Measurements from ENCODE around the gene GULP1.

The GULP1 gene

DNA sequence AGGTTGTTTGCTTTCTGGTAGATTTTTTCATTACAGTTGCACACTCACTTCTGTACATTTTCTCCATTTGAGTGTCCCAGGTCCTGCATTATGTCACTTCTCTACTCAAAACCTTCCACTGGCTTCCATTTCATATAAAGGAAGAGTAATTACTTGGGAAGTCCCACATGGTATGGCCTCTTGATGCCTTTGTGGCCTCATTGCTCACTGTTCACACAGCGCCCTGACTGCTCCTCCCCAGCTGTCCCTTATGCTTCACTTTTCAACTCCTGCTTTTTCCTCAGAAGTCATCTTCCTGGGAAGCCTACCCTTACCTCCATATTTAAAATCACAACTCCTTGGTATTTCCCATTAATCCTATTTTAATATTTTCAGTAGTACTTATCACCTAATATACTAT is 24.7 kb downstream of the GULP1 start:
- Histone ChIP-seq H3K27me3 (ENCODE audit: insufficient read depth, low read length, poor library complexity) (no peaks in the 10 kb centered on the region), H4K20me1 (ENCODE audit: insufficient read depth, low read length) (no peaks in the 10 kb centered on the region), H3K9me3 (ENCODE audit: insufficient read depth, low read length, severe bottlenecking) (no peaks in the 10 kb centered on the region), H3K9ac (ENCODE audit: low read depth, low read length) (no peak overlapping the region), H3K4me2 (ENCODE audit: insufficient read depth, low read length) (no peak overlapping the region), H3K4me3 (ENCODE audit: low read depth in 1 of 2, low read length in 2 of 2) (no peak overlapping the region), H3K4me1 (ENCODE audit: insufficient read depth, low read length) (no peaks in the 10 kb centered on the region), H3K79me2 (ENCODE audit: insufficient read depth, low read length) (no peaks in the 10 kb centered on the region), H3K27ac (ENCODE audit: low read length) (no peak overlapping the region), H2AFZ (ENCODE audit: low read depth, low read length) (no peak overlapping the region), H3K36me3 (ENCODE audit: insufficient read depth, low read length) (no peaks in the 10 kb centered on the region)
- DNase-seq (no peak), ATAC-seq (ENCODE audit: insufficient read depth, low read depth) (no peak)
- no peak for TF ChIP-seq EZH2 (IDR thresholded peaks at IDR 0.05; ENCODE audit: borderline replicate concordance, low read depth, low read length, severe bottlenecking)

DNA sequence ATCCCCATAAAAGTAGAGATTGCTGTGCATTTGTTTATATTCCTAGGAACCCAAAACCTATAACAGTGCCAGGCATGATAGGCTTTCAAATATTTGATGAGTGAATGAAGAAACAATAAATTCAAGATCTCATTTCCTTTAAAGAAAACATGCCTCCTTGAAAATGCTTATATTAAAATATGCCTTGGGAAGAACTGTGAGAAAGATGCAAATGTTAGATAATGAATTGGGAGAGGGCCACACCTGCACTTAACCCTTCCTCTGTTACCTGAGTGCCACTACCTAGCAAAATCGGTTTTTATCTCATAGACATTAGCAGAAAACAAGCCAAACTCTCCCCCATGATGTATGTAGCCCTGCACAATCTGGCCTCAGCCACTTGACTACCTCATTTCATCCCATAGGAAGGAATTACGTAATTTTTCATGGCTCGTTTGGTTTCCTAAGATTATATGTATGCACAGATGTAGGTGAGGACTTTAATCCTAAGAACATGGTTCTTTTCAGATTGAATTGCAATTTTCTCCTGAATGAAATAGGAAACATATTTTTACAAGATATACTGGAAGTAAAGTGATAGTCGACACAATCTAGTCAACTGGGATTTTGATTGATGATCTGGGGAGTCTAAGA is 25.2 kb downstream of the GULP1 start:
- Histone ChIP-seq H3K27me3 (ENCODE audit: insufficient read depth, low read length, poor library complexity) (no peaks in the 10 kb centered on the region), H3K4me3 (ENCODE audit: low read depth in 1 of 2, low read length in 2 of 2) (no peak overlapping the region), H4K20me1 (ENCODE audit: insufficient read depth, low read length) (no peaks in the 10 kb centered on the region), H3K79me2 (ENCODE audit: insufficient read depth, low read length) (no peaks in the 10 kb centered on the region), H2AFZ (ENCODE audit: low read depth, low read length) (no peak overlapping the region), H3K4me1 (ENCODE audit: insufficient read depth, low read length) (no peaks in the 10 kb centered on the region), H3K36me3 (ENCODE audit: insufficient read depth, low read length) (no peaks in the 10 kb centered on the region), H3K9me3 (ENCODE audit: insufficient read depth, low read length, severe bottlenecking) (no peaks in the 10 kb centered on the region), H3K27ac (ENCODE audit: low read length) (no peak overlapping the region), H3K9ac (ENCODE audit: low read depth, low read length) (no peak overlapping the region), H3K4me2 (ENCODE audit: insufficient read depth, low read length) (no peak overlapping the region)
- TF ChIP-seq, protein P1, sequence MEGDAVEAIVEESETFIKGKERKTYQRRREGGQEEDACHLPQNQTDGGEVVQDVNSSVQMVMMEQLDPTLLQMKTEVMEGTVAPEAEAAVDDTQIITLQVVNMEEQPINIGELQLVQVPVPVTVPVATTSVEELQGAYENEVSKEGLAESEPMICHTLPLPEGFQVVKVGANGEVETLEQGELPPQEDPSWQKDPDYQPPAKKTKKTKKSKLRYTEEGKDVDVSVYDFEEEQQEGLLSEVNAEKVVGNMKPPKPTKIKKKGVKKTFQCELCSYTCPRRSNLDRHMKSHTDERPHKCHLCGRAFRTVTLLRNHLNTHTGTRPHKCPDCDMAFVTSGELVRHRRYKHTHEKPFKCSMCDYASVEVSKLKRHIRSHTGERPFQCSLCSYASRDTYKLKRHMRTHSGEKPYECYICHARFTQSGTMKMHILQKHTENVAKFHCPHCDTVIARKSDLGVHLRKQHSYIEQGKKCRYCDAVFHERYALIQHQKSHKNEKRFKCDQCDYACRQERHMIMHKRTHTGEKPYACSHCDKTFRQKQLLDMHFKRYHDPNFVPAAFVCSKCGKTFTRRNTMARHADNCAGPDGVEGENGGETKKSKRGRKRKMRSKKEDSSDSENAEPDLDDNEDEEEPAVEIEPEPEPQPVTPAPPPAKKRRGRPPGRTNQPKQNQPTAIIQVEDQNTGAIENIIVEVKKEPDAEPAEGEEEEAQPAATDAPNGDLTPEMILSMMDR (IDR thresholded peaks at IDR 0.05; ENCODE audit: borderline replicate concordance, extremely low read depth, low read length, poor library complexity, severe bottlenecking) = no peak
- no peak for TF ChIP-seq EZH2 (IDR thresholded peaks at IDR 0.05; ENCODE audit: borderline replicate concordance, low read depth, low read length, severe bottlenecking)
- no peak for DNase-seq
- no peak for ATAC-seq (ENCODE audit: insufficient read depth, low read depth)

DNA sequence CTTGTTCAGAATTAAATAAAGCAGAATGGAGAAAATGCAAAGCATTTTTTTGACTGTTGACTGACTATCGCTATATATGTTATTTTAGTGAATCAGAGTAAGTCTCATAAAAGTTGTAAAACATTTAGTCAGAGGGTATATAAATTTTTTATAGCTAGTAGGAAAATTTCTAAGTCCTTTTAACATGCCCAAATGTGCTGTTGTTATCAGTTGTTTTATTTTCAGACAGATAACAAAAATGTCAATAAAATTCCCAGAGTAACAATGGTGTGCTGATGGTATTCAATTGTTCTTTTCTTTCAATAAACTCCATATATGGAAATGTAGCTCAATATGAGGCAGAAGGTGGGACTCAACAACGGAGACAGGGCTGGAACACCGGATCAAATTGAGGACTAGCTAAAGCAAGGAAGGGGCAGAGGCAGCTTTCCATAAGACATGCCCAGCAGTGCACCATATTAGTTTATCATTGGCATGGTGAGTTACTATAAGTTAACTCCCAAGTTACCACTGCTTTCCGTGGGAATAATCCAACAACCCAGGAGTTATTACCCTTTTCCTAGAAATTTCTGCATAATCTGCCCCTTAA is 26.6 kb downstream of the GULP1 start:
- no peaks in the 10 kb centered on the region for H3K79me2 ChIP-seq (ENCODE audit: insufficient read depth, low read length)
- TF ChIP-seq, protein P1 (IDR thresholded peaks at IDR 0.05; ENCODE audit: borderline replicate concordance, extremely low read depth, low read length, poor library complexity, severe bottlenecking) = no peak
- TF ChIP-seq EZH2 (IDR thresholded peaks at IDR 0.05; ENCODE audit: borderline replicate concordance, low read depth, low read length, severe bottlenecking) = no peak

DNA sequence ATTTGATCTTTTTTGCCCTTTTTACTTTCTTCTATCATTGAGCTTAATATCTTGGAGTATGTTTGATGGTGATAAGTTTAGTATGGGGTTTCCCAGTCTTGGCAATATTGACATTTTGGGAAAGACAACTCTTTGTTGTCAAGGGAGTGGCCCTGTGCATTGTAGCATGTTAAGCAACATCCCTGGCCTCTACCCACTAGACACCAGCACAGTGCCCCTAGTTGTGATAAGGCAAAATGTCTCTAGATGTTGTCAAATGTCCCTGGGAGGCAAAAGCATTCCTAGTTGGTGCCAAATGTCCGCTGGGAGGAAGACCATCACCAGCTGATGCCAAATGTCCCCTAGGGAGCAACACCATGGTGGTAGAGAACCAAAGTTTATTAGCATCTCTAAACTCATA is 28.2 kb downstream of the GULP1 start:
- H3K9me3 ChIP-seq (ENCODE audit: insufficient read depth, low read length, severe bottlenecking) = no peaks in the 10 kb centered on the region
- no peak overlapping the region for H3K27ac ChIP-seq (ENCODE audit: low read length)
- no peak overlapping the region for H3K4me2 ChIP-seq (ENCODE audit: insufficient read depth, low read length)
- no peaks in the 10 kb centered on the region for H3K4me1 ChIP-seq (ENCODE audit: insufficient read depth, low read length)
- TF ChIP-seq, protein P1 (IDR thresholded peaks at IDR 0.05; ENCODE audit: borderline replicate concordance, extremely low read depth, low read length, poor library complexity, severe bottlenecking) = no peak
- no peak for TF ChIP-seq EZH2 (IDR thresholded peaks at IDR 0.05; ENCODE audit: borderline replicate concordance, low read depth, low read length, severe bottlenecking)
- no peak overlapping the region for H2AFZ ChIP-seq (ENCODE audit: low read depth, low read length)
- ATAC-seq (ENCODE audit: insufficient read depth, low read depth) (no peak), DNase-seq (no peak)
- H3K79me2 ChIP-seq (ENCODE audit: insufficient read depth, low read length) = no peaks in the 10 kb centered on the region
- no peak overlapping the region for H3K4me3 ChIP-seq (ENCODE audit: low read depth in 1 of 2, low read length in 2 of 2)
- no peaks in the 10 kb centered on the region for H3K36me3 ChIP-seq (ENCODE audit: insufficient read depth, low read length)
- no peaks in the 10 kb centered on the region for H3K27me3 ChIP-seq (ENCODE audit: insufficient read depth, low read length, poor library complexity)
- no peaks in the 10 kb centered on the region for H4K20me1 ChIP-seq (ENCODE audit: insufficient read depth, low read length)
- no peak overlapping the region for H3K9ac ChIP-seq (ENCODE audit: low read depth, low read length)

More for the DNA sequence above, 26.6 kb downstream of the GULP1 start:
- Histone ChIP-seq H3K4me1 (ENCODE audit: insufficient read depth, low read length) (no peaks in the 10 kb centered on the region), H3K36me3 (ENCODE audit: insufficient read depth, low read length) (no peaks in the 10 kb centered on the region), H3K27me3 (ENCODE audit: insufficient read depth, low read length, poor library complexity) (no peaks in the 10 kb centered on the region), H3K27ac (ENCODE audit: low read length) (no peak overlapping the region), H3K9ac (ENCODE audit: low read depth, low read length) (no peak overlapping the region), H3K4me3 (ENCODE audit: low read depth in 1 of 2, low read length in 2 of 2) (no peak overlapping the region), H2AFZ (ENCODE audit: low read depth, low read length) (no peak overlapping the region), H4K20me1 (ENCODE audit: insufficient read depth, low read length) (no peaks in the 10 kb centered on the region), H3K4me2 (ENCODE audit: insufficient read depth, low read length) (no peak overlapping the region), H3K9me3 (ENCODE audit: insufficient read depth, low read length, severe bottlenecking) (no peaks in the 10 kb centered on the region)
- no peak for ATAC-seq (ENCODE audit: insufficient read depth, low read depth)
- DNase-seq = no peak

Data from DND-41 (cell line).